Keratinocyte (primary cell): ENCODE results near the gene SH2D4B. TPM values are rescaled to one million over a fixed set of nuclear protein-coding genes. Genes with fewer than 3 reads are reported as not detected.

Source experiments
- DNase-seq: peaks from one replicate; pipeline ENCODE4 v3.0.0-alpha.2; 2011; ENCODE audit warnings: low read depth, missing footprints, low spot score
- FAIRE-seq: peaks from 2 replicates; lab custom pipeline; 2011; peaks lifted over from hg19 to GRCh38; lab: Jason Lieb, UNC
- H2AFZ ChIP-seq: 2 replicates; pipeline ENCODE4 v1.6.0; 2012; ENCODE audit warnings: low read length, control low read depth, inconsistent platforms; ENCODE audit not compliant: control insufficient read depth
- H3K27ac ChIP-seq: 2 replicates; pipeline ENCODE4 v1.5.1; 2011; ENCODE audit warnings: low read length; ENCODE audit not compliant: control insufficient read depth, insufficient read depth
- H3K27me3 ChIP-seq: 3 replicates; pipeline ENCODE4 v1.6.0; 2011; ENCODE audit warnings: low read length; ENCODE audit not compliant: control insufficient read depth, insufficient read depth; ENCODE audit errors: extremely low read depth
- H3K36me3 ChIP-seq, 2 experiments: 2 replicates in 1 of 2; 3 replicates in 1 of 2; pipeline ENCODE4 v1.5.1; 2011; ENCODE audit warnings: low read length in 2 of 2, mild to moderate bottlenecking in 1 of 2; ENCODE audit not compliant: control insufficient read depth in 2 of 2, insufficient read depth in 2 of 2; ENCODE audit errors: extremely low read depth in 1 of 2
- H3K4me1 ChIP-seq: 3 replicates; pipeline ENCODE4 v1.5.1; 2011; ENCODE audit warnings: low read length; ENCODE audit not compliant: control insufficient read depth, insufficient read depth; ENCODE audit errors: extremely low read depth
- H3K4me2 ChIP-seq: 3 replicates; pipeline ENCODE4 v1.6.0; 2011; ENCODE audit warnings: low read depth, low read length; ENCODE audit not compliant: control insufficient read depth, insufficient read depth; ENCODE audit errors: extremely low read depth
- H3K4me3 ChIP-seq, 3 experiments: fragments of 200-600 bp in 1 of 3; sonication (generic) in 1 of 3; 2 replicates in 2 of 3; 3 replicates in 1 of 3; pipeline ENCODE4 v1.5.1; 2011 to 2016; ENCODE audit warnings: low read length in 3 of 3, mild to moderate bottlenecking in 3 of 3, control low read depth in 2 of 3, inconsistent platforms in 1 of 3, low read depth in 1 of 3, mixed read lengths in 1 of 3, mixed run types in 1 of 3, moderate library complexity in 1 of 3; ENCODE audit not compliant: control insufficient read depth in 2 of 3, insufficient read depth in 2 of 3; ENCODE audit errors: extremely low read depth in 1 of 3
- H3K79me2 ChIP-seq: 2 replicates; pipeline ENCODE4 v1.6.0; 2012; ENCODE audit warnings: low read length; ENCODE audit not compliant: control insufficient read depth, insufficient read depth
- H3K9ac ChIP-seq: 3 replicates; pipeline ENCODE4 v1.6.0; 2011; ENCODE audit warnings: low read length; ENCODE audit not compliant: control insufficient read depth, insufficient read depth; ENCODE audit errors: extremely low read depth
- H3K9me1 ChIP-seq: 3 replicates; pipeline ENCODE4 v1.6.0; 2011; ENCODE audit warnings: low read length; ENCODE audit not compliant: control insufficient read depth, insufficient read depth; ENCODE audit errors: extremely low read depth
- H3K9me3 ChIP-seq: 2 replicates; pipeline ENCODE4 v1.5.1; 2012; ENCODE audit warnings: low read depth, low read length; ENCODE audit not compliant: control insufficient read depth
- H4K20me1 ChIP-seq: 3 replicates; pipeline ENCODE4 v1.6.0; 2011; ENCODE audit warnings: low read length; ENCODE audit not compliant: control insufficient read depth, insufficient read depth; ENCODE audit errors: extremely low read depth
- CTCF ChIP-seq, 3 experiments: IDR thresholded peaks in 1 of 3; conservative IDR thresholded peaks in 1 of 3; optimal IDR thresholded peaks in 1 of 3; 2 replicates in 2 of 3; 3 replicates in 1 of 3; pipeline versions ENCODE3 to v1.5.1; 2011; ENCODE audit warnings: low read length in 3 of 3, mild to moderate bottlenecking in 3 of 3, moderate library complexity in 2 of 3, control low read depth in 1 of 3, inconsistent platforms in 1 of 3; ENCODE audit not compliant: insufficient read depth in 2 of 3; ENCODE audit errors: extremely low read depth in 1 of 3
- EZH2 ChIP-seq: IDR thresholded peaks from one replicate; pipeline ENCODE4 v1.6.1; 2012; ENCODE audit warnings: inconsistent platforms, mild to moderate bottlenecking, low read length, moderate library complexity
- dilution Hi-C: fragments of 300-500 bp; cut with MboI; formaldehyde crosslinking; loops from one replicate; pipeline ENCODE4 v1.7.0; 2020; ENCODE audit warnings: low sequenced_read_pairs; ENCODE audit not compliant: extremely low pct_ligation_motif_present
- polyA plus RNA-seq, 5 experiments: library from polyadenylated mRNA; depleted of rRNA in 3 of 5; stranded (reverse) in 3 of 5; stranded (forward) in 1 of 5; unstranded in 1 of 5; fragments of >200 nt; gene quantifications; 1 replicate in 1 of 5; 2 replicates in 3 of 5; 3 replicates in 1 of 5; pipeline versions ENCODE4 v1.2.1 to v1.2.3, GENCODE V29; 2011 to 2012; ENCODE audit warnings: missing spikeins in 2 of 5, low read depth in 1 of 5, low replicate concordance in 1 of 5

The SH2D4B gene
- polyA plus RNA-seq, 1 donor (not counting 4 experiments of a cell fraction or from before 2014, with no cell fraction given): 0.22 TPM

- no peak for FAIRE-seq
- dilution Hi-C loops: no loop called here
- DNase-seq: no peak
- Histone ChIP-seq H3K4me1 (no peaks in the 10 kb centered on the region), H3K9ac (no peak overlapping the region), H3K4me2 (no peak overlapping the region), H3K36me3 (no peaks in the 10 kb centered on the region), H3K9me3 (no peaks in the 10 kb centered on the region), H3K27me3 (no peaks in the 10 kb centered on the region), H3K27ac (no peak overlapping the region), H4K20me1 (no peaks in the 10 kb centered on the region), H2AFZ (no peak overlapping the region), H3K79me2 (no peaks in the 10 kb centered on the region), H3K4me3 (no peak overlapping the region), H3K9me1 (no peaks in the 10 kb centered on the region)
- TF ChIP-seq CTCF (optimal IDR thresholded peaks at IDR 0.05 in 1 of 3, IDR thresholded peaks at IDR 0.05 in 1 of 3, conservative IDR thresholded peaks at IDR 0.05 in 1 of 3; ENCODE audit: extremely low read depth in 1 of 3, insufficient read depth in 2 of 3, low read length in 3 of 3): no peak
- no peak for TF ChIP-seq EZH2
Observed at GRCh38 chr10:80603516-80603915, 65.8 kb downstream of the SH2D4B start.

GRCh38 chr10:80608706-80609105 is 71.0 kb downstream of the SH2D4B start:
- Histone ChIP-seq H2AFZ (no peak overlapping the region), H3K9ac (no peak overlapping the region), H3K4me1 (no peaks in the 10 kb centered on the region), H4K20me1 (no peaks in the 10 kb centered on the region), H3K4me3 (no peak overlapping the region), H3K9me1 (no peaks in the 10 kb centered on the region), H3K9me3 (no peaks in the 10 kb centered on the region), H3K27me3 (no peaks in the 10 kb centered on the region), H3K27ac (no peak overlapping the region), H3K36me3 (no peaks in the 10 kb centered on the region), H3K79me2 (no peaks in the 10 kb centered on the region), H3K4me2 (no peak overlapping the region)
- dilution Hi-C loops: no loop called here
- TF ChIP-seq CTCF (optimal IDR thresholded peaks at IDR 0.05 in 1 of 3, IDR thresholded peaks at IDR 0.05 in 1 of 3, conservative IDR thresholded peaks at IDR 0.05 in 1 of 3; ENCODE audit: extremely low read depth in 1 of 3, insufficient read depth in 2 of 3, low read length in 3 of 3): no peak
- TF ChIP-seq EZH2: no peak
- FAIRE-seq: no peak
- no peak for DNase-seq
